ENCODE results near the gene KRT17.

Gene KRT17

DNA sequence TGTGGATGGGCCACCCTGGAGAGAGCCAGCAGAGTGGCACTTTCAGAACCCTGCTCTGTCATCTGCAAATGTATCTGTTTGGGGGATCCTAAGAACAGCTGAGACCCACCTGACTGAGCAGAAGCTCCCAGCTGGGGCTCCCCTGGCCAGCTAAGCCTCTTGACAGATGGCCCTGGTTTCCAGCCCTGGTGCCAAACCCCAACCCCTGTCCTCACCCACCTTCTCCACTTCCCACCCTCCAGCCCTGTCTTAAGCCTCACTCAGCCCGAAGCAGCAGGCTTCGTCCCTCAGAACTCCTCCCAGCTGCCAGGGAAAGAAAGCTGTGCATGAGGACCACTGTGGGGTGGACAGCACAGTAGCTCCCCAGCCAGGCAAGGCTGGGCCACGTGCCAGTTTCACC, 49.0 kb downstream of the KRT17 start:
- DNase-seq (ENCODE audit: low read depth), result no peak

DNA sequence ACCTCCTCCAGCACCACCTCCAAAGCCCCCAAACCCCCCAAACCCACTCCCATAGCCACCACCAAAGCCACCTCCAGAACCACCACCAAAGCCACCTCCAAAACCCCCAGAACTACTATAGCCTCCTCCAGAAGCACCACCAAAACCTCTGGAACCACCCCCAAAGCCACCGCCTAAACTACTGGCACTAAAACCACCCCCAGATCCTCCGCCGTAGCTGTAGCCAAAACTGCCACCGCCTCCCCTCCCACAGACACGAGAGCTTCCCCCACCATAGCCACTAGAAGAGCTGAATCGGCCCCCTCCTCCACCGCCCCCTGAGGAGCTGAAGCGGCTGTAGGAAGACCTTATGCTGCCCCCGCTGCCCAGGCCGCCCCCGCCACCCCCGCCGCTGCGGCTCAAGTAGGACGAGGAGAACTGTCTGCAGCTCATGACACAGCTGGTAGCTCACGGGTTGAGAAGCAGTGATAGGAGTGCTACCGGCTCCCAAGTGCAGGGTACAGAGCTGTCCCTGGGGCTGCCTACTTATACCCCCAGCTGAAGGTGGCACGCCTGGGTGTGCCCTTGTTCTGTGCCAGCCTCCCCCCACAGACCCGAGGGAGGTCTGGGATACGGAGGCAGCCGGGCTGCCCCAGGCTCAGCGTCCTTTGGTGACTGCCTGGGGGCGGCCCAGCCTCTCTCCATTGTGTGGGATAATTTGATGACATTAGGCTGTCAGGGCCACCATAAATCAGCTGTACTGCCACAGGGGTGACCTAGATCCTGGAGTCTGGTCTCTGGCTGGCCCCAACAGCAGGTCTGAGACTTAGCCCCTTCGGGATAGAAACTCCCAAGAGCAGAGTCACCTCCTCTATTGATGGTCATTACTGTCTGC, 52.6 kb downstream of the KRT17 start, which contains the start of gene KRT9:
Gene KRT9 (minus strand): TSS at position 499 of the 874 bp plus-strand sequence. CDS start 67 bp downstream, at position 432.
- no peak for DNase-seq (ENCODE audit: low read depth)

Data from stimulated activated CD8-positive, alpha-beta memory T cell treated with anti-CD3 and anti-CD28 coated beads, Interleukin-12 subunit alpha, Interleukin-12 subunit beta, amount 100 ng/mL, for 4 hours (primary cell).